HepG2 (cell line): ENCODE data around the gene PPP1CB. TPM values are rescaled to one million over a fixed set of nuclear protein-coding genes. Genes with fewer than 3 reads are reported as not detected.

ENCODE experiments used
- ATAC-seq: fragments of 200-7000 bp; cut with Tn5 transposase; 3 replicates; pipeline ENCODE4 v1.9.1; 2020; ENCODE audit warnings: mild to moderate bottlenecking, moderate library complexity
- BruUV-seq: library from RNA; stranded (reverse); fragments of 400-500 nt; replicated peaks from 2 replicates; lab custom pipeline; 2021; lab: Mats Ljungman, UMichigan
- CTCF ChIA-PET: fragments of 300-600 bp; formaldehyde crosslinking; extraction: SDS; loops from one replicate; lab custom pipeline; 2021; ENCODE audit warnings: low total read pairs, inconsistent platforms, low intra/inter-chr PET ratio; lab: Yijun Ruan, JAX
- POLR2A ChIA-PET: fragments of 350-600 bp; sonication (Branson Sonifier 250); formaldehyde crosslinking; loops from one replicate; lab custom pipeline; 2020; ENCODE audit warnings: antibody characterized with exemption, inconsistent platforms; lab: Yijun Ruan, JAX
- DNase-seq: peaks from one replicate; pipeline ENCODE4 v3.0.0-alpha.2; 2015; ENCODE audit warnings: low spot score
- FAIRE-seq: peaks from 3 replicates; lab custom pipeline; 2011; peaks lifted over from hg19 to GRCh38; lab: Jason Lieb, UNC
- H2AFZ ChIP-seq: one replicate; pipeline ENCODE4 v1.6.1; 2011; ENCODE audit warnings: low read length, inconsistent platforms
- H3K27ac ChIP-seq: fragments of 300-600 bp; 3 replicates; pipeline ENCODE4 v1.8.0; 2011; ENCODE audit warnings: mixed run types, mild to moderate bottlenecking, mixed read lengths, low read length, inconsistent platforms; ENCODE audit not compliant: insufficient read depth; ENCODE audit errors: extremely low read length
- H3K27me3 ChIP-seq, 2 experiments: fragments of 200-600 bp in 1 of 2; 2 replicates in 1 of 2; 3 replicates in 1 of 2; pipeline versions ENCODE4 v1.6.0 to v1.8.0; 2011; ENCODE audit warnings: low read length in 2 of 2, mild to moderate bottlenecking in 2 of 2, moderate library complexity in 2 of 2, inconsistent platforms in 1 of 2; ENCODE audit not compliant: insufficient read depth in 2 of 2, control insufficient read depth in 1 of 2
- H3K36me3 ChIP-seq, 2 experiments: fragments of 200-600 bp in 1 of 2; replicated peaks in 1 of 2; 2 replicates in 1 of 2; 3 replicates in 1 of 2; pipeline versions ENCODE4 v1.5.1 to v1.8.0; 2011; ENCODE audit warnings: low read length in 2 of 2, inconsistent platforms in 1 of 2; ENCODE audit not compliant: insufficient read depth in 2 of 2, control insufficient read depth in 1 of 2
- H3K4me1 ChIP-seq: 2 replicates; pipeline ENCODE4 v1.5.1; 2012; ENCODE audit warnings: low read length, inconsistent platforms; ENCODE audit not compliant: insufficient read depth
- H3K4me2 ChIP-seq: 2 replicates; pipeline ENCODE4 v1.6.0; 2011; ENCODE audit warnings: low read depth, low read length, inconsistent platforms
- H3K4me3 ChIP-seq, 3 experiments: fragments of 200-600 bp in 1 of 3; sonication (generic), shearing (Covaris generic) in 1 of 3; replicated peaks in 1 of 3; 2 replicates each; pipeline ENCODE4 v1.5.1; 2011 to 2016; ENCODE audit warnings: low read length in 3 of 3, inconsistent platforms in 2 of 3, low read depth in 2 of 3, mild to moderate bottlenecking in 2 of 3, control low read depth in 1 of 3, mixed read lengths in 1 of 3; ENCODE audit not compliant: insufficient read depth in 1 of 3
- H3K79me2 ChIP-seq: one replicate; pipeline ENCODE4 v1.6.1; 2011; ENCODE audit warnings: low read length, inconsistent platforms; ENCODE audit not compliant: insufficient read depth
- H3K9ac ChIP-seq: 2 replicates; pipeline ENCODE4 v1.6.0; 2011; ENCODE audit warnings: mild to moderate bottlenecking, low read depth, low read length, inconsistent platforms; ENCODE audit not compliant: insufficient read depth
- H3K9me3 ChIP-seq: 2 replicates; pipeline ENCODE4 v1.5.1; 2012; ENCODE audit warnings: mild to moderate bottlenecking, low read length
- H4K20me1 ChIP-seq: 2 replicates; pipeline ENCODE4 v1.6.0; 2011; ENCODE audit warnings: inconsistent platforms, mild to moderate bottlenecking, low read length, moderate library complexity; ENCODE audit not compliant: insufficient read depth
- ELF3 ChIP-seq: IDR thresholded peaks from 2 replicates; pipeline ENCODE4 v1.6.1; 2016; ENCODE audit warnings: missing genetic modification reagents, missing compliant biosample characterization
- RELA ChIP-seq: sonication (generic); formaldehyde crosslinking; IDR thresholded peaks from 2 replicates; pipeline ENCODE4 v1.4.0; 2020; ENCODE audit warnings: missing genetic modification reagents
- RXRA ChIP-seq: sonication (generic); formaldehyde crosslinking; IDR thresholded peaks from 2 replicates; pipeline ENCODE4 v1.5.1; 2020; ENCODE audit warnings: missing genetic modification reagents
- SOX6 ChIP-seq, 2 experiments: fragments of 450-650 bp in 1 of 2; sonication (generic) in 1 of 2; formaldehyde crosslinking in 1 of 2; IDR thresholded peaks; 2 replicates each; pipeline versions ENCODE4 v1.4.0 to v1.6.1; 2017 to 2020; ENCODE audit warnings: antibody characterized with exemption in 1 of 2, mild to moderate bottlenecking in 1 of 2, missing genetic modification reagents in 1 of 2
- SP1 ChIP-seq, 2 experiments: fragments of 450-650 bp in 1 of 2; sonication (generic) in 1 of 2; formaldehyde crosslinking in 1 of 2; IDR thresholded peaks; 2 replicates each; pipeline versions ENCODE4 v1.4.0 to v1.6.1; 2016 to 2020; ENCODE audit warnings: missing genetic modification reagents in 1 of 2
- STAG1 ChIP-seq: sonication (generic); formaldehyde crosslinking; IDR thresholded peaks from 2 replicates; pipeline ENCODE4 v1.4.0; 2020; ENCODE audit warnings: missing genetic modification reagents
- ZNF12 ChIP-seq: sonication (generic); formaldehyde crosslinking; IDR thresholded peaks from 2 replicates; pipeline ENCODE4 v1.5.0; 2020; ENCODE audit warnings: missing genetic modification reagents
- ZNF703 ChIP-seq: sonication (generic); formaldehyde crosslinking; IDR thresholded peaks from 2 replicates; pipeline ENCODE4 v1.5.1; 2020; ENCODE audit warnings: missing genetic modification reagents, mild to moderate bottlenecking, moderate library complexity, borderline replicate concordance
- ZNF781 ChIP-seq: sonication (generic); formaldehyde crosslinking; IDR thresholded peaks from 2 replicates; pipeline ENCODE4 v1.5.1; 2020; ENCODE audit warnings: borderline replicate concordance, mild to moderate bottlenecking, missing genetic modification reagents; ENCODE audit errors: not compliant biosample characterization
- WGBS: methylation state at CpG from one replicate; pipeline ENCODE4 v1.1.6; 2017; ENCODE audit warnings: low lambda C conversion rate; 5-methylcytosine and 5-hydroxymethylcytosine counted together
- in situ Hi-C: cut with HindIII; loops from 2 replicates; pipeline ENCODE4 v1.10.0; 2017; ENCODE audit warnings: low pct_unique_long_range_greater_than_20kb; ENCODE audit not compliant: extremely low pct_ligation_motif_present
- intact Hi-C: fragments of 100-400 bp; cut with micrococcal nuclease; formaldehyde crosslinking; loops from one replicate; pipeline ENCODE4 v1.10.0; 2022; ENCODE audit not compliant: unreplicated experiment
- polyA plus RNA-seq, 8 experiments: library from polyadenylated mRNA; depleted of rRNA in 3 of 8; stranded (reverse) in 7 of 8; unstranded in 1 of 8; fragments of >200 nt; fragmentation: Illumina TruSeq in 4 of 8; extraction: Trizol in 4 of 8; gene quantifications; 2 replicates each; pipeline versions ENCODE4 v1.2.1 to v1.2.3, GENCODE V29; 2011 to 2016; ENCODE audit warnings: low read depth in 4 of 8, missing spikeins in 1 of 8, mixed read lengths in 1 of 8; ENCODE audit not compliant: insufficient read depth in 1 of 8
- total RNA-seq, 5 experiments: library from RNA; depleted of rRNA; stranded (reverse); fragments of >200 nt; fragmentation: Illumina TruSeq; extraction: Trizol; gene quantifications; 2 replicates each; pipeline ENCODE4 v1.2.3, GENCODE V29; 2016; ENCODE audit warnings: low read depth in 1 of 5
- TF ChIP-seq, protein P1 (sequence below): sonication (generic); formaldehyde crosslinking; IDR thresholded peaks from 2 replicates; pipeline ENCODE4 v1.8.0; 2022; ENCODE audit warnings: mild to moderate bottlenecking, missing genetic modification reagents

PPP1CB gene
- total and polyA plus RNA-seq, 2 of the 13 experiments (the other 11 are each of a cell fraction or from before 2014, with no cell fraction given) = 46.9 to 109 TPM

DNA sequence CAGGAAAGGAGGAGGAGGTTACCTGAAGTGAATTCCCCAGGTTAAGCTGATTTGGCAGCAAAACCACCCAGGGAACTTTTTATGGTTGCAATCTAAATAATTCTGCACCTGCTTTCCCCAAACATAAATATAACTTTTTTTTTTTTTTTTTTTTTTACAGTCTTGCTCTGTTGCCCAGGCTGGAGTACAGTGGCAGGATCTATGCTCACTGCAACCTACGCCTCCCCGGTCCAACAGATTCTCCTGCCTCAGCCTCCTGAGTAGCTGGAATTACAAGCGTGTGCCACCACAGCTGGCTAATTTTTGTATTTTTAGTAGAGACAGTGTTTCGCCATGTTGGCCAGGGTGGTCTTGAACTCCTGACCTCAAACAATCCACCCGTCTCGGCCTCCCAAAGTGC lies 16.1 kb upstream of the PPP1CB start:
- intact Hi-C loops = no loop called here
- TF ChIP-seq RELA (CRISPR knock-in tag) = no peak
- no peak for TF ChIP-seq ZNF12 (CRISPR knock-in tag)
- no peak for TF ChIP-seq RXRA (CRISPR knock-in tag)
- no peak for TF ChIP-seq ZNF781 (CRISPR knock-in tag)
- TF ChIP-seq SP1 (IDR thresholded peaks at IDR 0.05) = no peak
- TF ChIP-seq SP1 (CRISPR knock-in tag; IDR thresholded peaks at IDR 0.05) = no peak
- TF ChIP-seq, protein P1, sequence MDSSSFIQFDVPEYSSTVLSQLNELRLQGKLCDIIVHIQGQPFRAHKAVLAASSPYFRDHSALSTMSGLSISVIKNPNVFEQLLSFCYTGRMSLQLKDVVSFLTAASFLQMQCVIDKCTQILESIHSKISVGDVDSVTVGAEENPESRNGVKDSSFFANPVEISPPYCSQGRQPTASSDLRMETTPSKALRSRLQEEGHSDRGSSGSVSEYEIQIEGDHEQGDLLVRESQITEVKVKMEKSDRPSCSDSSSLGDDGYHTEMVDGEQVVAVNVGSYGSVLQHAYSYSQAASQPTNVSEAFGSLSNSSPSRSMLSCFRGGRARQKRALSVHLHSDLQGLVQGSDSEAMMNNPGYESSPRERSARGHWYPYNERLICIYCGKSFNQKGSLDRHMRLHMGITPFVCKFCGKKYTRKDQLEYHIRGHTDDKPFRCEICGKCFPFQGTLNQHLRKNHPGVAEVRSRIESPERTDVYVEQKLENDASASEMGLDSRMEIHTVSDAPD (CRISPR knock-in tag) = no peak
- no peak for TF ChIP-seq STAG1
- no peak for TF ChIP-seq ZNF703 (CRISPR knock-in tag)
- no peak for TF ChIP-seq ELF3 (CRISPR knock-in tag)
- TF ChIP-seq SOX6 (IDR thresholded peaks at IDR 0.05) = no peak
- TF ChIP-seq SOX6 (CRISPR knock-in tag; IDR thresholded peaks at IDR 0.05) = no peak
- BruUV-seq = no TSS peak
- Histone ChIP-seq H3K27ac (no peak overlapping the region), H2AFZ (no peak overlapping the region), H3K9ac (no peak overlapping the region), H4K20me1 (no peaks in the 10 kb centered on the region), H3K4me1 (peaks cover 9% of the 10 kb centered on the region), H3K36me3 (no peaks in the 10 kb centered on the region), H3K4me3 (no peak overlapping the region), H3K79me2 (no peaks in the 10 kb centered on the region), H3K4me2 (no peak overlapping the region), H3K27me3 (no peaks in the 10 kb centered on the region), H3K9me3 (no peaks in the 10 kb centered on the region)
- DNase-seq (no peak), FAIRE-seq (no peak), ATAC-seq (no peak)
- in situ Hi-C loops = no loop called here
- WGBS = 50% methylated on average over 6 of the region's 6 CpGs
- ChIA-PET CTCF (no interaction called here), POLR2A (no interaction called here)
